HEK293T (cell line): ENCODE data around the gene MUC16.

ENCODE experiments used
- CTBP1 ChIP-seq: fragments of 450-650 bp; IDR thresholded peaks from 2 replicates; pipeline ENCODE4 v1.6.1; 2016; ENCODE audit warnings: borderline replicate concordance
- FOXA1 ChIP-seq: fragments of 450-650 bp; IDR thresholded peaks from 2 replicates; pipeline ENCODE4 v1.6.1; 2016; ENCODE audit warnings: mild to moderate bottlenecking
- FOXK2 ChIP-seq: fragments of 450-650 bp; IDR thresholded peaks from 2 replicates; pipeline ENCODE4 v1.6.1; 2016; ENCODE audit warnings: mild to moderate bottlenecking
- SP1 ChIP-seq: fragments of 450-650 bp; IDR thresholded peaks from 2 replicates; pipeline ENCODE4 v1.6.1; 2017
- SUZ12 ChIP-seq: fragments of 450-650 bp; IDR thresholded peaks from 2 replicates; pipeline ENCODE4 v1.6.1; 2016; ENCODE audit warnings: mild to moderate bottlenecking

GRCh38 chr19:9052894-9053293 is 42.7 kb upstream of the MUC16 start:
- no peak for TF ChIP-seq FOXA1
- TF ChIP-seq FOXK2, result no peak
- TF ChIP-seq SUZ12, result no peak
- no peak for TF ChIP-seq SP1
- TF ChIP-seq CTBP1, result no peak
